Mucosa of descending colon (tissue), 3 donors: ENCODE measurements around the gene LRRC8E. TPM values are rescaled to one million over a fixed set of nuclear protein-coding genes. Genes with fewer than 3 reads are reported as not detected.

Source experiments
- ATAC-seq: fragments of 200-7000 bp; cut with Tn5 transposase; one replicate; pipeline ENCODE4 v1.9.1; 2020; ENCODE audit warnings: mild to moderate bottlenecking, moderate library complexity
- DNase-seq, 3 donors: peaks; one replicate each; pipeline ENCODE4 v3.0.0-alpha.2; 2020
- H3K36me3 ChIP-seq: fragments of 200-600 bp; one replicate; pipeline ENCODE4 v1.8.0; 2021; ENCODE audit warnings: low read depth, mild to moderate bottlenecking
- H3K4me1 ChIP-seq: fragments of 200-600 bp; one replicate; pipeline ENCODE4 v1.8.0; 2021; ENCODE audit warnings: low read depth, mild to moderate bottlenecking
- H3K4me3 ChIP-seq: fragments of 200-600 bp; one replicate; pipeline ENCODE4 v1.8.0; 2021; ENCODE audit warnings: mild to moderate bottlenecking
- H3K9me3 ChIP-seq: fragments of 200-600 bp; one replicate; pipeline ENCODE4 v1.8.0; 2021; ENCODE audit warnings: mild to moderate bottlenecking
- intact Hi-C, 2 donors: fragments of 100-400 bp; cut with DNase I in 1 of 2; cut with micrococcal nuclease in 1 of 2; formaldehyde crosslinking; loops; one replicate each; pipeline versions ENCODE4 v1.11.0 to v1.11.1; 2022; cut with DNase I, micrococcal nuclease
- total RNA-seq, 3 donors: library from RNA; stranded (reverse); fragmentation: NEBNext Ultra II Directional in 2 of 3; extraction: Animal tissue kit (Norgen Biotek cat#: 25700) in 2 of 3; gene quantifications; one replicate each; pipeline versions ENCODE4 v1.2.1 to v1.2.4, GENCODE V29; 2021 to 2023
- TF ChIP-seq, protein P1 (sequence below): fragments of 200-600 bp; IDR thresholded peaks from one replicate; pipeline ENCODE4 v1.8.0; 2022; ENCODE audit warnings: antibody characterized with exemption, mild to moderate bottlenecking
- donor health status: DM: no; HTN: no; CAD: no; lungs with moderate emphysema.
- donor health status: DM: no; HTN: no; CAD: no.
- donor health status: DM: no; HTN: yes; CAD: no.

LRRC8E gene
- total RNA-seq, 3 donors from 2014 or later = 0.32 to 1.5 (median 1.3) TPM

GRCh38 chr19:7863971-7864689 is 24.2 kb upstream of the LRRC8E start:
- intact Hi-C loops = no loop called here
- no peaks in the 10 kb centered on the region for H3K36me3 ChIP-seq
- DNase-seq (peak in 1 of 3 donors; percentile 48), ATAC-seq (no peak)
- H3K9me3 ChIP-seq = no peaks in the 10 kb centered on the region
- TF ChIP-seq, protein P1, sequence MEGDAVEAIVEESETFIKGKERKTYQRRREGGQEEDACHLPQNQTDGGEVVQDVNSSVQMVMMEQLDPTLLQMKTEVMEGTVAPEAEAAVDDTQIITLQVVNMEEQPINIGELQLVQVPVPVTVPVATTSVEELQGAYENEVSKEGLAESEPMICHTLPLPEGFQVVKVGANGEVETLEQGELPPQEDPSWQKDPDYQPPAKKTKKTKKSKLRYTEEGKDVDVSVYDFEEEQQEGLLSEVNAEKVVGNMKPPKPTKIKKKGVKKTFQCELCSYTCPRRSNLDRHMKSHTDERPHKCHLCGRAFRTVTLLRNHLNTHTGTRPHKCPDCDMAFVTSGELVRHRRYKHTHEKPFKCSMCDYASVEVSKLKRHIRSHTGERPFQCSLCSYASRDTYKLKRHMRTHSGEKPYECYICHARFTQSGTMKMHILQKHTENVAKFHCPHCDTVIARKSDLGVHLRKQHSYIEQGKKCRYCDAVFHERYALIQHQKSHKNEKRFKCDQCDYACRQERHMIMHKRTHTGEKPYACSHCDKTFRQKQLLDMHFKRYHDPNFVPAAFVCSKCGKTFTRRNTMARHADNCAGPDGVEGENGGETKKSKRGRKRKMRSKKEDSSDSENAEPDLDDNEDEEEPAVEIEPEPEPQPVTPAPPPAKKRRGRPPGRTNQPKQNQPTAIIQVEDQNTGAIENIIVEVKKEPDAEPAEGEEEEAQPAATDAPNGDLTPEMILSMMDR = no peak
- no peak overlapping the region for H3K4me3 ChIP-seq
- peaks cover 30% of the 10 kb centered on the region for H3K4me1 ChIP-seq

DNA sequence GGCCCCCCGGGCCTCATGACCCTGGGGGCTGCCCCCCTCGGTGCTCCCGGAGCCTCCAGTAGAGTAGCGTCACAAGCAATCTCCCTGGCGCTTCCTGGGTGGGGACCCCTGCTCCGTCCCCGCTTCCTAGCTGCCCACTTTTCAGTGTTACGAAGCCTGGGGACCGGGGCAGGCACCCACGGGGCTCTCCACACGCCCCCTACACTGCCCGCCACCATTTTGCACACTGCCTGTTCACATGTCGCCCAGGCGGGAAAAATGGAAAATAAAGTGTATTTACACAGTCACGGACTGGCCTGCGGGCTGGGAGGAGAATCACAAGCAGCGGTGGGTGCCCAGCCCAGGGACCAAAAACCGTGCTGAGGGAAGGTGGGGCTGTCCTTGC is 23.6 kb upstream of the LRRC8E start:
- DNase-seq = no peak
- H3K4me3 ChIP-seq = no peak overlapping the region
- H3K4me1 ChIP-seq = peaks cover 30% of the 10 kb centered on the region
- intact Hi-C loops = no loop called here
- H3K36me3 ChIP-seq = no peaks in the 10 kb centered on the region
- no peak for ATAC-seq
- TF ChIP-seq, protein P1 = no peak
- H3K9me3 ChIP-seq = no peaks in the 10 kb centered on the region

- no peaks in the 10 kb centered on the region for H3K36me3 ChIP-seq
- no peak for ATAC-seq
- TF ChIP-seq, protein P1 = no peak
- no peak for DNase-seq
- no peak overlapping the region for H3K4me3 ChIP-seq
- no peaks in the 10 kb centered on the region for H3K9me3 ChIP-seq
- H3K4me1 ChIP-seq = peaks cover 32% of the 10 kb centered on the region
- intact Hi-C loops = no loop called here
Measured at GRCh38 chr19:7865262-7865911, 22.9 kb upstream of the LRRC8E start.

GRCh38 chr19:7866399-7867091 is 21.8 kb upstream of the LRRC8E start:
- Histone ChIP-seq H3K4me1 (peaks cover 36% of the 10 kb centered on the region), H3K4me3 (no peak overlapping the region), H3K9me3 (no peaks in the 10 kb centered on the region), H3K36me3 (no peaks in the 10 kb centered on the region)
- DNase-seq (no peak), ATAC-seq (no peak)
- TF ChIP-seq, protein P1 = no peak
- intact Hi-C loops = no loop called here

DNA sequence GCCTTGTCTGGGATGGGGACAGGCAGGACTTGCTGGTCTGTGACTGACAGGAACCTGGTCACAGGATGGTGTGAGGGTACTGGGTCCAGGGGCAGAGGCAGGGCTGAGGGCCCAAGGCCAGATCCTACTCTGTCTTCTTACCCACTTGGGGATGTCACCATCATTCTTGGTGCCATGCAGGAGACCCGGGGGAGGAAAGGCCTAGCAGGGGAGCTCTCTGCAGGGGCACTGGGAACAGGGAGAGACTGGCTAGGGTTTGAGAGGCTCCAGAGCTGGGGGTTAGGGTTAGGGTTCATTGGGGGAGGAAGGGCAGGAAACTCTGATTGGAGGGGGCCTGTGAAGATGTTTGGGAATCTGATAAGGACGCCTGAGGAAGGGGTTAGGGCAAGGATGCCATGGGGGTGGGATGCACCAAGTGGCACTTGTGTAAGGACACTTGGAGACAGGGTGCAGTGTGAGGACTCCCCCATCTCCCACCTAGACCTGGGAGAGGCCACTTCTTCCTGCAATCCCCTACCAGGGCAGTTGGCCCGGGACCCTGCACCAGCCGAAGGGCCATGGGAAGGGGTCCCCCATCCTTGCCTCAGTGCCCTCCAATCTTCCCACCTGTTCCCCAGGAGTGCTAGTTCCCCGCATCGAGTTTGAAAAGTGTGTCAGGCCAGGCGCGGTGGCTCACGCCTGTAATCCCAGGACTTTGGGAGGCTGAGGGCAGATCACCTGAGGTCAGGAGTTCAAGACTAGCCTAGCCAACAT is 21.0 kb upstream of the LRRC8E start:
- intact Hi-C loops = no loop called here
- H3K4me3 ChIP-seq = no peak overlapping the region
- peaks cover 34% of the 10 kb centered on the region for H3K4me1 ChIP-seq
- ATAC-seq (no peak), DNase-seq (no peak)
- no peaks in the 10 kb centered on the region for H3K9me3 ChIP-seq
- H3K36me3 ChIP-seq = no peaks in the 10 kb centered on the region
- TF ChIP-seq, protein P1 = no peak
